Kidney (tissue), 14 donors: Measurements from ENCODE around the gene ARPC2. TPM values are rescaled to one million over a fixed set of nuclear protein-coding genes. Genes with fewer than 3 reads are reported as not detected.

ENCODE experiments used
- DNase-seq, 5 donors: peaks; one replicate each; pipeline ENCODE4 v3.0.0-alpha.2; 2013 to 2020
- FAIRE-seq: peaks from 2 replicates; lab custom pipeline; 2012; peaks lifted over from hg19 to GRCh38; lab: Jason Lieb, UNC
- H3K27ac ChIP-seq, 2 donors: one replicate each; pipeline ENCODE4 v1.7.0; 2013; ENCODE audit warnings: low read depth in 2 of 2, low read length in 2 of 2, inconsistent platforms in 1 of 2
- H3K27me3 ChIP-seq: one replicate; pipeline ENCODE4 v1.7.1; 2013; ENCODE audit warnings: low read length, inconsistent platforms; ENCODE audit not compliant: control insufficient read depth, insufficient read depth
- H3K36me3 ChIP-seq, 3 donors: one replicate each; pipeline versions ENCODE4 v1.7.0 to v1.7.1; 2013; ENCODE audit warnings: low read length in 3 of 3, control low read depth in 1 of 3, inconsistent platforms in 1 of 3; ENCODE audit not compliant: insufficient read depth in 3 of 3, control insufficient read depth in 2 of 3
- H3K4me1 ChIP-seq, 3 donors: one replicate each; pipeline versions ENCODE4 v1.7.0 to v1.7.1; 2013; ENCODE audit warnings: low read length in 3 of 3, inconsistent platforms in 1 of 3, low read depth in 1 of 3; ENCODE audit not compliant: control insufficient read depth in 2 of 3, insufficient read depth in 2 of 3
- H3K4me3 ChIP-seq, 3 donors: one replicate each; pipeline versions ENCODE4 v1.7.0 to v1.8.1; 2013; ENCODE audit warnings: low read length in 3 of 3, control low read depth in 1 of 3, inconsistent platforms in 1 of 3
- H3K9ac ChIP-seq, 3 donors: one replicate each; pipeline versions ENCODE4 v1.7.0 to v1.7.1; 2013; ENCODE audit warnings: low read length in 3 of 3, control low read depth in 1 of 3, inconsistent platforms in 1 of 3
- H3K9me3 ChIP-seq, 3 donors: one replicate each; pipeline versions ENCODE4 v1.7.0 to v1.7.1; 2013; ENCODE audit warnings: low read length in 3 of 3, control low read depth in 1 of 3, inconsistent platforms in 1 of 3; ENCODE audit not compliant: control insufficient read depth in 2 of 3, insufficient read depth in 1 of 3
- CTCF ChIP-seq: IDR thresholded peaks from 3 replicates; pipeline ENCODE4 v1.5.1; 2012; ENCODE audit warnings: mild to moderate bottlenecking, moderate library complexity, borderline replicate concordance; ENCODE audit not compliant: insufficient read depth; ENCODE audit errors: extremely low read depth
- intact Hi-C: fragments of 100-400 bp; cut with DNase I; formaldehyde crosslinking; loops from one replicate; pipeline ENCODE4 v1.11.1; 2022
- microRNA-seq: library from miRNA; unstranded; fragments of <30 nt; microRNA quantifications from one replicate; pipeline ENCODE4 v1.2.0, GENCODE V29; 2020
- polyA plus RNA-seq: library from polyadenylated mRNA; stranded (reverse); fragments of 350-450 nt; fragmentation: Illumina TruSeq; extraction: RNeasy Lipid Tissue Mini Kit (QIAGEN cat#74804); gene quantifications from one replicate; pipeline ENCODE4 v1.2.3, GENCODE V29; 2014; ENCODE audit warnings: low read depth, low replicate concordance; ENCODE audit not compliant: insufficient read depth
- total RNA-seq: library from RNA; stranded (reverse); fragmentation: NEBNext Ultra II Directional; extraction: Animal tissue kit (Norgen Biotek cat#: 25700); gene quantifications from one replicate; pipeline ENCODE4 v1.2.1, GENCODE V29; 2021
- donor health status: control.
- donor health status: control.
- donor health status: control.
- donor health status: control.
- donor health status: control.
- donor health status: DM: yes; HTN: yes; CAD: no.
- donor health status: Normal renal cell carcinoma (clear cell type).

Gene ARPC2
- total and polyA plus RNA-seq, 2 donors from 2014 or later: 195 to 252 TPM

GRCh38 chr2:218298314-218298875 lies 81.4 kb downstream of the ARPC2 start:
- intact Hi-C loops: loop anchor here (10.0 kb wide), 1 partner anchor 96 kb away; the partner anchor contains the start of gene CTDSP1
- H3K27me3 ChIP-seq: no peaks in the 10 kb centered on the region
- peak in 1 of 5 donors; percentile 58 for DNase-seq
- H3K9ac ChIP-seq: peak overlapping the region in 1 of 3 donors; percentile 26
- H3K27ac ChIP-seq: peak overlapping the region; percentile 44 to 79
- H3K4me1 ChIP-seq: peaks cover 0 to 12% (median 10%) of the 10 kb centered on the region in 3 donors
- H3K4me3 ChIP-seq: no peak overlapping the region
- no peak for TF ChIP-seq CTCF
- H3K9me3 ChIP-seq: no peaks in the 10 kb centered on the region
- FAIRE-seq: no peak
- no peaks in the 10 kb centered on the region for H3K36me3 ChIP-seq

DNA sequence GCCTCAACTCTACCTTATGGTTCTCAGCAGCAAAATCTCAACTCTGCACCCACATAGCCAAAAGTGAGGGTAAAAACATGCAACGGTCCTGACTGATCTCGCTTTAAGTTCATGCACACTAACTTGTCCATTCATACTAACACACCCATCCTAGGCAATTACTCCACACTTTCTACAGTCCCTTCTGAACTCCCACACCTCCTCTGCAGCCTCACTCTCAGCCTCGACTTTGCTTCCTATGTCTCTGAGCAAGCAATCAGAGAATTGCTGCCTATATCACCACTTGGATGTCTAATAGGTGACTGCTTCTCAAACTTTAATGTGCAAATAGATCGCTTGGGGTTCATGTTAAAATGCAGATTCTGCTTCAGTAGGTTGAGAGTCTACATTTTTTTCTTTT lies 83.2 kb downstream of the ARPC2 start:
- H3K4me1 ChIP-seq: peaks cover 0 to 6% (median 3%) of the 10 kb centered on the region in 3 donors
- intact Hi-C loops: loop anchor here (10.0 kb wide), 1 partner anchor 55 kb away; the partner anchor contains the start of gene CATIP
- DNase-seq: no peak
- no peak for FAIRE-seq
- H3K9me3 ChIP-seq: no peaks in the 10 kb centered on the region
- no peak overlapping the region for H3K9ac ChIP-seq
- no peak for TF ChIP-seq CTCF
- no peak overlapping the region for H3K4me3 ChIP-seq
- no peaks in the 10 kb centered on the region for H3K27me3 ChIP-seq
- H3K27ac ChIP-seq: no peak overlapping the region
- H3K36me3 ChIP-seq: no peaks in the 10 kb centered on the region

DNA sequence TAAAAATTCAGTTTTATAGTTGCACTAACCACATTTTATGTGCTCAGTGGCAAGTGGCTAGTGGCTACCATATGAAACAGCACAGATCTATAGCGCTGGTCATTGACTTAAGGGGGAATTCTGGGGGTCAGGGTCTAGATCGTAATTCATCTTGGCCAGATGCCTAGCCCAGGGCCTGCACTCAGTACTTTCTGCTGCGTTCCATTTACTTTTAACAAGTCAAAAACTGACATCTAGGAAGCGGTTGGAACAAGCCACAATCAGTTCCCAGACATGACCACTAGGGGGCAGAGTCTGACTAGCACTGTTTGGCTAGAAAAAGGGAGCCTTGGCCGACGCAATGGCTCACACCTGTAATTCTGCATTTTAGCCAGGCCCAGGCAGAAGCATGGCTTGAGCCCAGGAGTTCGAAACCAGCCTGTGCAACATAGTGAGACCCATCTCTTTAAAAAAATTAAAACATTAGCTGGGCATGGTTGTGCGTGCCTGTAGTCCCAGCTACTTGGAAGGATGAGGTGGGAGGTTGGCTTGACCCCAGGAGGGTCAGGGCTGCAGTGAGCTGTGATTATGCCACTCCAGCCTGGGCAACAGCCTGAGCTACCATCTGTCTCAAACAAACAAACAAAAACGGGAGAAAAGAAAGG lies 84.3 kb downstream of the ARPC2 start:
- Histone ChIP-seq H3K4me3 (no peak overlapping the region), H3K9ac (no peak overlapping the region), H3K27me3 (no peaks in the 10 kb centered on the region), H3K36me3 (no peaks in the 10 kb centered on the region), H3K4me1 (peaks cover 0 to 3% (median 2%) of the 10 kb centered on the region in 3 donors), H3K9me3 (no peaks in the 10 kb centered on the region), H3K27ac (no peak overlapping the region)
- DNase-seq (peak; percentile 85 to 96 (median 92)), FAIRE-seq (peak; percentile 21)
- intact Hi-C loops: loop anchor here (10.0 kb wide), 1 partner anchor 54 kb away; the partner anchor contains the start of gene CATIP
- peak; percentile 99 for TF ChIP-seq CTCF

Small RNAs within 50 kb of the gene (microRNA-seq; reads per million reads assigned to microRNA genes)
- gene MIR6513: 2.7 reads per million

Other genes starting within 250 kb of the ARPC2 start
- gene TNS1, start 214.2 kb upstream of the ARPC2 start, total RNA-seq: 471 TPM
- gene TNS1, start 214.2 kb upstream of the ARPC2 start, polyA plus RNA-seq: 44.8 TPM
- 0.69 TPM for gene RUFY4, start 147.9 kb upstream of the ARPC2 start, total RNA-seq
- not detected for gene RUFY4, start 147.9 kb upstream of the ARPC2 start, polyA plus RNA-seq
- 0.44 TPM for gene CXCR2, start 91.2 kb upstream of the ARPC2 start, total RNA-seq
- not detected for gene CXCR2, start 91.2 kb upstream of the ARPC2 start, polyA plus RNA-seq
- 0.09 TPM for gene CXCR1, start 50.2 kb upstream of the ARPC2 start, total RNA-seq
- gene CXCR1, start 50.2 kb upstream of the ARPC2 start, polyA plus RNA-seq: not detected
- gene GPBAR1, start 43.8 kb downstream of the ARPC2 start, total RNA-seq: 3.2 TPM
- gene GPBAR1, start 43.8 kb downstream of the ARPC2 start, polyA plus RNA-seq: 6.0 TPM
- 70.1 TPM for gene AAMP, start 52.9 kb downstream of the ARPC2 start, total RNA-seq
- gene AAMP, start 52.9 kb downstream of the ARPC2 start, polyA plus RNA-seq: 108 TPM
- 90.6 TPM for gene PNKD, start 53.3 kb downstream of the ARPC2 start, total RNA-seq
- 244 TPM for gene PNKD, start 53.3 kb downstream of the ARPC2 start, polyA plus RNA-seq
- gene TMBIM1, start 75.3 kb downstream of the ARPC2 start, total RNA-seq: 217 TPM
- 130 TPM for gene TMBIM1, start 75.3 kb downstream of the ARPC2 start, polyA plus RNA-seq
- gene CATIP, start 139.7 kb downstream of the ARPC2 start, total RNA-seq: 6.2 TPM
- 7.6 TPM for gene CATIP, start 139.7 kb downstream of the ARPC2 start, polyA plus RNA-seq
- gene SLC11A1, start 165.1 kb downstream of the ARPC2 start, total RNA-seq: 37.6 TPM
- gene SLC11A1, start 165.1 kb downstream of the ARPC2 start, polyA plus RNA-seq: 1.2 TPM
- 196 TPM for gene CTDSP1, start 182.7 kb downstream of the ARPC2 start, total RNA-seq
- gene CTDSP1, start 182.7 kb downstream of the ARPC2 start, polyA plus RNA-seq: 118 TPM
- 9.0 TPM for gene VIL1, start 201.9 kb downstream of the ARPC2 start, total RNA-seq
- gene VIL1, start 201.9 kb downstream of the ARPC2 start, polyA plus RNA-seq: 10.5 TPM